Measurements from ENCODE around the gene LNX1.
"Not testable (repeated sequence)": the region's sequence is repeated elsewhere in the genome, so short reads cannot be mapped to it uniquely, and the experiment has no call there.

Gene LNX1

DNA sequence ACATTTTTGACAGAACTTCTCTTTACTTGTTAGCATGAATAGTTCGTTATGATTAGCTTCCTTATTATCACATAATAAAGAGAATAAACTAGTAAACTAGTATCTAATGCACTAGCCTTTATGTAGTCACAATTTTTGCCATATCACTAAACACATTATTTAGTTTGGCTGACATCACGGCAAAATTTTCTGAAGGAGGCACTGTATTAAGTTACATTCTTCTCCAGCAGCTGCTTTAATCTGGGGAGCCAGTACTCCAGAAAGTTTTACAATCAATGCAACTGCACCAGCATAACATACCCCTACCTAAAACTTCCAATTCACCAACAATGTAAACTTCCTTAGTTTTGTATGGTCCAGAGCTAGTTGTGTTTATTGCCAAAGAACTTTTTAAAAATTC, 126.0 kb downstream of the LNX1 start:
- no peak for DNase-seq (ENCODE audit: low read depth in 2 of 2)

DNA sequence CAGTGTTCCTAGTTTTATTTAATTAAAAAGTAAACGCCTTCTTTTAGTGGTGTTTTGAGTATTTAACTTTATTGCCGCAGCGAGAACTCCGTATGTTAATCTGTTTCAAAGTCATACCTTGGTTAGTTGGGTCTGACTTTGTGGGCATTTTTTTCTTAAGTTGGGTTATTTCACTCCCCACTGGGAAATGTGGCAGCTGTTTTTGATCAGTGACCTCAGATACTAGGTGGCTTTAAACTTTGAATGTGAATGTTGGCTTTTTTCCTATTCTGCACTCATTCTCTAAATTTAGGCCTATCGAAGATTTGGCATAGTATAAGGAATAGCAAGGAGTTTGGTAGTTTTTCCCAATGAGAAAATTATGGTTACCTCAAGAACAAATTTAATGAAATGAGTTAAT, 127.9 kb downstream of the LNX1 start:
- DNase-seq (ENCODE audit: low read depth in 2 of 2): no peak

DNA sequence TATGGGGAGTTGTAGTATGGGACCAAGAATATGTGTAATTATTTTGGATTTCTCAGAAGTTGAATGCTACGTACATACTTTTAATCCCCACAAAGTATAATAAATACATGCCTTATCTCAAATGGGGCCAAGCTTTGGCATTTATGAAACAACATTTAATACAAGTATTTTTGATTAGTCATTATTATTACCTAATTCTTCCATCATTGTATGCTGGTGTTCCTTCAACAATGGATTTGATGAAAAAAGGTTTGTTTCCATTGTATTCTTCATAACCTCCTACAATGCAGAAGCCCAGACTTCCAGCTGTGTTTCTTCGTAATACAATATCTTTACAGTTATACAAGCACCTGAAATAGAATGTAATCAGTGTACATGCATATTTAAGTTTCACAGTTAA, 130.0 kb downstream of the LNX1 start:
- no peak for DNase-seq (ENCODE audit: low read depth in 2 of 2)

DNA sequence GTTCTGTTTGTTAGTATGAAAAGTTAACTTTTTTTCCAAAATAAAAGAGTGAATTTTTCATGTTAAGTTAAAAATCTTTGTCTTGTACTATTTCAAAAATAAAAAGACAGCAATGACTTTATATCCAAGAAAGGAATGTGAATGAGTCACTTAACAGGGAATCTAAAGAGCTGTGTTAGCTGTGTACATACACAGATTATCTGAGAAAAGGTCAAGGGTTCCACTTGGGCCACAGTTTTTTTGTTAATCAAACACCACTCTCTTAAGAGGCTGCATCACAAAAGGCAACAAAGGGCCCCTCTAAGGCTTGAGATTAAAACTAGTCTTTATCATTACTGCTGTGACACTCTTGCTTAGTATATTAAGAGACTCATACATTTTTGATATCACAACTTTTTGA, 131.7 kb downstream of the LNX1 start:
- DNase-seq (ENCODE audit: low read depth in 2 of 2): no peak

DNA sequence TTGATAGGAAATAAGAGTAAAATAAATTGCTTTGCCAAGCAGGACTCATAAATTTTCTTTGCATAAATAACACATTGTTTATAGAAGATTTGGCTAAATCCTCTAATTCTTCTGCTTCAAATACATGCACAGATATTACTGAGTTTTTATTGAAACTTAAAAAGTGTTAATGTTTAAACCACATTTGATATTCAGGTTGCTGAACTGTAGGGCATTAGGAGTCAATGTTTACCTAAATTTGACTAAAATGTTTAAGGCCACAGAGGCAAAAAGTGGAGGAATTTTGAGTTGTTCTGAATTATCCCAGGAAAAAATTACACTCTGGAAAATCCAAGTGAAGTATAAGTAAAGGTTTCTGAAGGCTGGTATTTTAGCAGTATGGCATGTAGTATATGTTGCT, 135.1 kb downstream of the LNX1 start:
- no peak for DNase-seq (ENCODE audit: low read depth in 2 of 2)

DNA sequence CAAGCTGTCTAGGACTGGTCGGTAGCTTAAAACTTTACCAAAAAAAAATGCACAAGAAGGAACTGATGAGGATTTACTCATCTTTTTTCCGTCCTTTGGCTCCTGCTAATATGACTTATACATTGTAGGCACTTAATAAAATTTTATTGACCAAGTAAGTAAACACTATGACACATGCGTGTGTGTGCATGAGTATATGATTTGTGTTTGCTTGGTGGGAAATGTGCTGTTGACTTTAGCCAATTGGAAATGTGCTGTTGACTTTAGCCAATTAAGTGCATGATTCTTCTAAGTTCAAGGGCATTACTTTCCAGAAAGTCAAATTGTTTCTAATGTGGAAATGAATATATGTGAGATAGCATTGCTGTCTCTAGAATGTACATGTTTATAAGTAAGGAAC, 135.5 kb downstream of the LNX1 start:
- DNase-seq (ENCODE audit: low read depth in 2 of 2): no peak

DNA sequence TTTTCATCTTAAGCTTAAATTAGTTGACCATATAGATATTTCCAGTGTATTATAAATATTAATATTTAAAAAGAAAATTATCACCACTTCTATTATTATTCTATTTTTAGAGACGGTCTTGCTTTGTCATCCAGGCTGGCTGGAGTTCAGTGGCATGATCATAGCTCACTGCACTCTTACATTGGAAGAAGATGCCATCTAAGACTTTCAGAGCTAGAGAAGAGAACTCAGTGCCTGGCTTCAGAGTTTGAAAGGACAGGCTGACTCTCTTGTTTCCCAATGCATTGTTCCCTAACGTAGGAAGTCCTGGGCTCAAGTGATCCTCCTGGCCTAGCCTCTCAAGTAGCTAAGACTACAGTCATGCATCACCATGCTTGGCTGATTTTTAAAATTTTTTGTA, 137.9 kb downstream of the LNX1 start:
- no peak for DNase-seq (ENCODE audit: low read depth in 2 of 2)

DNA sequence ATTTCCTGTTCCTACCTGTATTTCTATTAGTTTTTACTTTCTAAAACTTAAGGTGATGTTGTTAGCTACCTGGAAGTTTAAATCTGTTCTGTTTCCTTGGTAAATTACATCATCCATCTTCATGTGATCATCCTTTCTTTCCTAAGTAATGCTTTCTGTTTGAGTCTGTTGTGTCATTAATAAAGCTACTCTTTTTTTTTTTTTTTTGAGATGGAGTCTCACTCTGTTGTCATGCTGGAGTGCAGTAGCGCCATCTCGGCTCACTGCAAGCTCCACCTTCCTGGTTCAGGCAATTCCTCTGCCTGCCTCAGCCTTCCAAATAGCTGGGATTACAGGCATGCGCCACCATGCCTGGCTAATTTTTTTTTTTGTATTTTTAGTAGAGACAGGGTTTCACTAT, 140.5 kb downstream of the LNX1 start:
- DNase-seq (ENCODE audit: low read depth in 2 of 2): no peak

DNA sequence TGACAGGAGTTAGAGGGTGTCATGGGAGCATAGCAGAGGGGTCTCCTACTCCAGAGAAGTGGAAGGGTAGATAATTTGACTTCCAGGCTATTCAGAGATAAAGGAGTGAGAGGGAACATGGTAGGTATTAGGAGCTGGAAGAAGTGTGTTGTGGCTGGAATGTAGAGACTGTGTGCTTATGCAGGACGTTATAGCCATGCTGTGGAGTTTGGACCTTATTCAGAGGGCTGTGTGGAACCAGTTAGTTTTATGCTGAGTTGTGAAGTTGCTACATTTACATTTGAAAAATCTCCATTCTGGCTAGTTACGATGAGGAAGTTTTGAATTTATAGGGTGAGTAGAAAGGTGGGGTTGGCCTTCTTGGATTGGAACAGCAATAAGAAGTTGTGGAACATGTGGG, 146.3 kb downstream of the LNX1 start:
- DNase-seq (ENCODE audit: low read depth in 2 of 2): no peak

DNA sequence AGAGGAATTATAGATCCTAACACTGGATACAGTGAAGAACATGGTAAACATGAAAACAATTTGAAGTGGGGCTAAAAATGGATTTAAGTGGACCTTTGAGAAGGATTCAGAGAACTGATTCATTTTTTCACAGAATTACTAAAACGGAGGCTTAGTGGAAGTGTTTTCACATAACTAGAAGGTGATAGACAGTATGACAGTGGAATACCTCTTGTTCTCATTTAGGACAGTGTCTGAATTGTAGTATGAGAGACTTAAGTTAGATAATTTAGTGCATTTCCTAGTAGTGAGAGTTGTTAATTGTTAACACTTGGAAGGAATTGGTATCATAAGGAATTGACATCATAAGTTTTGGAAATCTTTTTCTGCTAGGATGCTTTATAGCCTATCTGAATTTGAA, 149.7 kb downstream of the LNX1 start:
- DNase-seq (ENCODE audit: low read depth in 2 of 2): no peak

DNA sequence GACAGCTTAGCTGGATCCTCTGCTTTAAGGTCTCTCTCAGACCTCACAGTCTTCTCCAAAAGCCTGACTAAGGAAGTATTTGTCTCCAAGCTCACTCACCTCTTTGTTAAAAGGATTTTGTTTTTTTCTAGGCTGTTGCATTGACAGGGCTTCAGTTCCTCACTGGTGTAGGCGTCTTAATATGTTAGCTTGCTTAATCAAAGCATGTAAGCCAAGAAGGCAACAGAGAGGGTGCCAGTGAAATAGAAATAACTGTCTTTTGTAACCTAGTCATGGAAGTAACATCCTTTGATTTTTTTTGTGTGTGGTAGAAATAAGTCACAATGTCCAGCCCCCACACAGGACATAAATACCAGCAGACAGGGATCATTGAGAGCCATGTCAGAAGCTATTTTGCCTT, 155.0 kb downstream of the LNX1 start:
- no peak for DNase-seq (ENCODE audit: low read depth in 2 of 2)

DNA sequence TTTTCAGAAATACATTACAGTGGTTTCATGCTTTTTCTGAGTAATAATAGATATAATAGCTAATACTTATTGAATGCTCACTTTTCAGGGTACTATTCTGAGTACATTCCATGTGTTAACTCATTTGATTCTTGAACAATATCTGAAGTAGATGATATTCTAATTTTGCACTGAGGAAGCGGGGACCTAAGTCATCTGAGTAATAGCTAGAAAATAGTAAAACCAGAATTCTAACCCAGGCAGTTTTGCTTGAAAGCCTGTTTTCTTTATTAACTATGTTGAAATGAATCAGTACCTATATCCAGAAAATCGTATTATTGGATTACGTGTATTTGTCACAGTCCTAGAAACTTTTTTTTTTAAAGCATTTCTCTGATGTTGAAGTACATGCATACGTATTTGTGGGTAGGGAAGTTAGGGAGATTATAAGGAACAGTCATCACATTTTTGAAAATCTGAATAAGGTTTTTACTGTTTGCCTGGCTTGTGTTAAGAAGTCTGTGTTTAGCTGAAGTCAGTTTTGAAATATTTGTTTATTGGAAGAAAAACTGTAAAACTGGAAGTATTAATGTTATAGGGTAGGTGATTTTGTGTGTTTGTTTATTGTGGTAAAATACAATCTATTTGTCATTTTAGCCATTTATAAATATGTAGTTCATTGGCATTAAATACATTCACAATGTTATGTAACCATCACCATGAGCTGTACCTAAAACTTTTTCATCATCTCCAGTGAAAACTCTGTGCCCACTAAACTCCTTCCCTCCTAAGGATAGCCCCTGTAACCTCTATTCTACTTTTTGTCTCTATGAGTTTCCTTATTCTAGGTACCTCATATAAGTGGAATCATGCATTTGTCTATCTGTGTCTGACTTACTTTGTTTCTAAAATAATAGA, 158.5 kb downstream of the LNX1 start:
- DNase-seq (ENCODE audit: low read depth in 2 of 2): no peak

DNA sequence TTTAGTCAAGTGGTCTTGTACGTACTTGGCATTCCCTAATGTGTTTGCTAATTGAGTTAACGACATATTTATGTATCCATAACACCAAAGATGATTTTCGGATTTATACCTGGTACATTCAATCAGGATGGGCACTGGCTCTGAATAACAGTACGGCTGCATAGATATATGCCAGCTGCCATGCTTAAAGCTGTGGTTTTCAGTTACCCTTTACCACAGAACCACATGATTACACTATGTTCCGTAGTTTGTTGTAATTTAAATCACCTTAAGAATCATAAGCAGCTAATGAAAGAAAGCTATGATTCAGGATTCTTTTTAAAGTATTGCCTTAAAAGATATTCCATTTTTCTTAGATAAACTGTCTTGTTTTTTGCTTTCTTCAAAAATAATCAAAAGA, 160.2 kb downstream of the LNX1 start:
- DNase-seq (ENCODE audit: low read depth in 2 of 2): no peak

DNA sequence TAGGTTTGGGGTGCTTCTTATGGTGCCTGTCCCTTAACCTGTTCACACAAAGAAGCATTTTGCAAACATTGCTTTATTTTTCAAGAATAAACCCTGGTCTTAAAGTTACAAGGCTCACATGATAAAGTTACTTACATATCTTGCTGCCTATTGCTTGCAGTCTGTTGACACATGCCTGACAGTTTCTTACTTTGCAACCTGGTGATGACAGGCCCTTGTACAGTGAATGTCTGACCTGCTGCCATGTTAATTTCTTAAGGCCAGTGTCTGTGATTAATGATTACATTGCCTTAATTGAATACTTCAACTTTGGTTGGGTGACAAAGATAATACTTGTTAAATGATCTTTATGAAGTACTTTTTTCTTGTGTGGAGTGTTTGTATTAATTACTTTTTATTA, 163.9 kb downstream of the LNX1 start:
- no peak for DNase-seq (ENCODE audit: low read depth in 2 of 2)

DNA sequence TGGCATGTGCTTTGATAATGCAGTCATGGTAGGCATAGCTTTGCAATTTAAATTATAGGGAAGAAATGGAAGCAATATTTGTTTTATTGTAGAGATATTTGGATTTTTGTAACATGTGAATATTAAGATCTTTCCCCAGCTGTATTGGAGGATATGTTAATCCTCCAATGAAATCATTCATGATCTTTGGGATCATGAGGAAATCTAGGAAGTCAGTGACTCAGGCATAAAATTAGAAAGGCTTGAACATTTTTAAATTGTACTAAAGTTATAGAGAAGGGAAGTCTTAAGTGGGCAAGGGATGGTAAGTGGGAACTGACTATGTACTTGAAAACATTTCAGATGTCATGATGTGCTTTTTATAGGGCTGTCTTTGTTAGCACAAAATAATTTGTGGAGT, 167.0 kb downstream of the LNX1 start:
- no peak for DNase-seq (ENCODE audit: low read depth in 2 of 2)

DNA sequence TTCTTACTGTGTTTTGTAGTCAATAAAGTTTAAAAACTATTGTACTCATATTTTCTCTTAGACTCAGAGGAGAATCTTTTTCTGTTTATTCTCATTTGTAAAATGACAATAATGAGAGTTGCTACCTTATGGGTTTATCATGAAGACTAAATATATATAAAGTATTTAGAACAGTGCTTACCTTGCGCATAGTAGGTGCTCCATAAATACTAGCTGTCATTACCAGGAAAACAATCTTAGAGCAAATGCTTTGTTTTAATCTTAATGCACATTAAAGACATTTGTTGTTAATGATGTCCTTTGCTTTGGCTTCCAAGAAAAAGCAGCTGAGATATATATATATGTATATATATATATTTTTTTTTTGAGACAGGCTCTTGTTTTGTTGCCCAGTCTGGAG, 168.9 kb downstream of the LNX1 start:
- DNase-seq (ENCODE audit: low read depth in 2 of 2): no peak

DNA sequence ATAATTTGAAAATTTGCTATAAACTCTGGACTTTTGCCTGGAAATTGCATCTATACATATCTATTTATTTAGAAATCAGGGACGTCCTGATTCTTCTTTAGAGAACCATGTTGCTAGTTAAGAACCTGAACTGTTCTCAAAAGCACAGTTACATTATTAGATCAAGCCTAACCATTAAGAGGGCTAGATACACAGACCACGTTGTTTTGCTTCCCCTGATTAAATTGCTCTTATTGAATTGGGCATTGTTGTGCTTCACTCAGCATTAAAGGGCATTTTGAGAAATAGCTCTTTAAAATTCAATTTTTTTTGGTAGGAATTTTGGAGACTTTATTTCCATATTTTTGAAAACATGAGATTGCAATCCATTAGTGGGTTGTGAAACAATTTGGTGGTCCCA, 169.5 kb downstream of the LNX1 start:
- no peak for DNase-seq (ENCODE audit: low read depth in 2 of 2)

DNA sequence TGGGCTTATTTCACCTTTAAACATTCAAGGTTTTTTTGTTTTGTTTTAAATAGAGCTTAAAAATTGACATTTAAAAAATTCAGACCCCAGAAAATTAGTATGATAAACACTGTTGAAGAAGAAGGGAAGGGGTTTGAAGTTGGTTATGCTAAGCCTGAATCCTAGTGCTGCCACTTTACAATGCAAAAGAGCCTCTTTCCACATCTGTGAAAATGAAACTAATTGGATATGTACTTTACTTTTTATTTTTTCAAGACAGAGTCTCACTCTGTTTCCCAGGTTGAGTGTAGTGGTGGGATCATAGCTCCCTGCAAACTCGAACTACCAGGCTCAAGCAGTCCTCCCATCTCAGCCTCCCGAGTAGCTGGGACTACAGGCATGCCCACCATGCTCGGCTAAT, 172.1 kb downstream of the LNX1 start:
- no peak for DNase-seq (ENCODE audit: low read depth in 2 of 2)

DNA sequence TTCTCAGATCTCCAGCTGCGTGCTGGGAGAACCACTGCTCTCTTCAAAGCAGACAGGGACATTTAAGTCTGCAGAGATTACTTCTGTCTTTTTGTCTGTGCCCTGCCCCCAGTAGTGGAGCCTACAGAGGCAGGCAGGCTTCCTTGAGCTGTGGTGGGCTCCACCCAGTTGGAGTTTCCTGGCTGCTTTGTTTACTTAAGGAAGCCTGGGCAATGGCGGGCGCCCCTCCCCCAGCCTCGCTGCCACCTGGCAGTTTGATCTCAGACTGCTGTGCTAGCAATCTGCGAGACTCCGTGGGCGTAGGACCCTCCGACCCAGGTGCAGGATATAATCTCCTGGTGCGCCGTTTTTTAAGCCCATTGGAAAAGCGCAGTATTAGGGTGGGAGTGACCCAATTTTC, 181.8 kb downstream of the LNX1 start:
- not testable (repeated sequence) for DNase-seq (ENCODE audit: low read depth in 2 of 2)
